DND-41 (cell line): ENCODE data around the gene PLCL1.

ENCODE experiments used
- ATAC-seq: fragments of 200-7000 bp; cut with Tn5 transposase; 3 replicates; pipeline ENCODE4 v1.9.1; 2021; ENCODE audit warnings: low read depth; ENCODE audit not compliant: insufficient read depth
- DNase-seq: peaks from one replicate; pipeline ENCODE4 v3.0.0-alpha.2; 2020
- H2AFZ ChIP-seq: 2 replicates; pipeline ENCODE4 v1.6.0; 2012; ENCODE audit warnings: low read depth, low read length
- H3K27ac ChIP-seq: 2 replicates; pipeline ENCODE4 v1.5.1; 2012; ENCODE audit warnings: low read length, inconsistent platforms
- H3K27me3 ChIP-seq: fragments of 200-600 bp; sonication (generic); 2 replicates; pipeline ENCODE4 v1.6.0; 2012; ENCODE audit warnings: low read length, mild to moderate bottlenecking, inconsistent platforms; ENCODE audit not compliant: insufficient read depth, poor library complexity
- H3K36me3 ChIP-seq: 2 replicates; pipeline ENCODE4 v1.5.1; 2012; ENCODE audit warnings: low read length, inconsistent platforms; ENCODE audit not compliant: insufficient read depth
- H3K4me1 ChIP-seq: 2 replicates; pipeline ENCODE4 v1.5.1; 2012; ENCODE audit warnings: mild to moderate bottlenecking, low read length; ENCODE audit not compliant: insufficient read depth
- H3K4me2 ChIP-seq: 2 replicates; pipeline ENCODE4 v1.6.0; 2012; ENCODE audit warnings: mild to moderate bottlenecking, moderate library complexity, low read length, inconsistent platforms; ENCODE audit not compliant: insufficient read depth
- H3K4me3 ChIP-seq, 2 experiments: fragments of 200-600 bp in 1 of 2; shearing (Covaris generic) in 1 of 2; 2 replicates each; pipeline ENCODE4 v1.5.1; 2012 to 2016; ENCODE audit warnings: inconsistent platforms in 2 of 2, low read length in 2 of 2, mild to moderate bottlenecking in 2 of 2, low read depth in 1 of 2, moderate library complexity in 1 of 2
- H3K79me2 ChIP-seq: 2 replicates; pipeline ENCODE4 v1.6.0; 2012; ENCODE audit warnings: low read length, inconsistent platforms; ENCODE audit not compliant: insufficient read depth
- H3K9ac ChIP-seq: 2 replicates; pipeline ENCODE4 v1.6.0; 2012; ENCODE audit warnings: low read depth, mild to moderate bottlenecking, inconsistent platforms, low read length, moderate library complexity
- H3K9me3 ChIP-seq: 2 replicates; pipeline ENCODE4 v1.5.1; 2012; ENCODE audit warnings: low read length, moderate library complexity, mild to moderate bottlenecking, inconsistent platforms; ENCODE audit not compliant: insufficient read depth, severe bottlenecking
- H4K20me1 ChIP-seq: 2 replicates; pipeline ENCODE4 v1.6.0; 2012; ENCODE audit warnings: low read length; ENCODE audit not compliant: insufficient read depth
- EZH2 ChIP-seq: IDR thresholded peaks from 3 replicates; pipeline ENCODE4 v1.6.1; 2012; ENCODE audit warnings: borderline replicate concordance, low read depth, mild to moderate bottlenecking, moderate library complexity, low read length, inconsistent platforms; ENCODE audit not compliant: severe bottlenecking
- TF ChIP-seq, protein P1 (sequence below): IDR thresholded peaks from 2 replicates; pipeline ENCODE4 v1.5.1; 2012; ENCODE audit warnings: borderline replicate concordance, low read length, moderate library complexity, mild to moderate bottlenecking; ENCODE audit not compliant: poor library complexity, severe bottlenecking; ENCODE audit errors: extremely low read depth

The PLCL1 gene

DNA sequence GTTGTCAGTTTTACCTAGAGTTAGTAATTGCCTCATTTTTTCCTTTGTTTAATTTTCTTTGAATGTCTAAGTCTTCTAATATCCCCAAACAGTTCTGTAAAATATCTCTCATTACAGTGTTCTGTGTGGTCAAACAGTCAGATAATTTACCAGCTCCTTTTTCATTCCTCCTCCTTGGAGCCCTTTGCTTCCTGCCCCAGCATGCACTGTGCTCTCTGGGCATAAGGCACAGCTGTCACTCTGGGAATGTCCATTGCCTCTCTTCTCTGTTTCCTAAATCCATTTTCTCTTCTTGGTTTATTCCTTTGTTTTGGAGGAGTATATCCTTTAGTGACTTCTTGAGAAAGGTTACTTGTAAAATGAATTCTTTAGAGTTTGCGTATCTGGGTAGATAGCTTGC lies 139.3 kb downstream of the PLCL1 start:
- Histone ChIP-seq H3K4me2 (no peak overlapping the region), H4K20me1 (peaks cover 4% of the 10 kb centered on the region; the same call in 1 of the 2 replicates), H2AFZ (no peak overlapping the region), H3K27me3 (no peaks in the 10 kb centered on the region), H3K27ac (no peak overlapping the region), H3K4me3 (no peak overlapping the region), H3K79me2 (no peaks in the 10 kb centered on the region), H3K36me3 (no peaks in the 10 kb centered on the region), H3K4me1 (no peaks in the 10 kb centered on the region), H3K9ac (no peak overlapping the region), H3K9me3 (no peaks in the 10 kb centered on the region)
- TF ChIP-seq, protein P1, sequence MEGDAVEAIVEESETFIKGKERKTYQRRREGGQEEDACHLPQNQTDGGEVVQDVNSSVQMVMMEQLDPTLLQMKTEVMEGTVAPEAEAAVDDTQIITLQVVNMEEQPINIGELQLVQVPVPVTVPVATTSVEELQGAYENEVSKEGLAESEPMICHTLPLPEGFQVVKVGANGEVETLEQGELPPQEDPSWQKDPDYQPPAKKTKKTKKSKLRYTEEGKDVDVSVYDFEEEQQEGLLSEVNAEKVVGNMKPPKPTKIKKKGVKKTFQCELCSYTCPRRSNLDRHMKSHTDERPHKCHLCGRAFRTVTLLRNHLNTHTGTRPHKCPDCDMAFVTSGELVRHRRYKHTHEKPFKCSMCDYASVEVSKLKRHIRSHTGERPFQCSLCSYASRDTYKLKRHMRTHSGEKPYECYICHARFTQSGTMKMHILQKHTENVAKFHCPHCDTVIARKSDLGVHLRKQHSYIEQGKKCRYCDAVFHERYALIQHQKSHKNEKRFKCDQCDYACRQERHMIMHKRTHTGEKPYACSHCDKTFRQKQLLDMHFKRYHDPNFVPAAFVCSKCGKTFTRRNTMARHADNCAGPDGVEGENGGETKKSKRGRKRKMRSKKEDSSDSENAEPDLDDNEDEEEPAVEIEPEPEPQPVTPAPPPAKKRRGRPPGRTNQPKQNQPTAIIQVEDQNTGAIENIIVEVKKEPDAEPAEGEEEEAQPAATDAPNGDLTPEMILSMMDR = no peak
- TF ChIP-seq EZH2 = no peak
- ATAC-seq (no peak), DNase-seq (no peak)

DNA sequence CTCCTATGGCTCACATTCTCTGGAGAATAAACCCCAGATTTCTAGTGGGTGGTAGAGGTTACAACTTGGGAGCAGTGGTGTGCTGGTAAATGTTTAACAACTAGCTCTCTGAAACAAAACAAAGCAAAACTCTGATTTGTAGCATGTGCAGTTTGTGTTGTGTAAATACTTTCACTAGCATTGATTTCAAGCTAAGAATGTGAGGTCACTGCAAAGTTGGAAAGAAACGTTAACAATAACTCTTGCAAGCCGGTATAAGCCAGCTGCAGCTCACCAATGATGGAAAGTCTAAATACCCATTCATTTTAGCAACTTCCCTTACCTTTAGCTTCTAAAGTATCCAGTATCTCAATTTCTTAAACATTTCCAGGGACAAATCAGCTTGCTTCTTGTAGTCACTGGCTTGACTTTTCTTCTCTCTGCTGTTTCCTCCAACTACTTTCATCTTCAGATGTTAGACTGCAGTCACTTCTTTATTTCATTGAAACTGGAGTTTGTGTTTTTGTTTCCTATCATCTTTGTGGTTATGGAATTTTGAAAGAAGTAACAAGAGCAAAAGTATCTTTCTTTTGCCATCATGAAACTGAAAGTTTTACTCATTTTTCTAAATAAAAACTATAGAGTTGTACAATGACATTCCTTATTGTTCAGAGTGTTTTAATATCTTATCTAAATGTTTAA lies 140.2 kb downstream of the PLCL1 start:
- DNase-seq = no peak
- no peaks in the 10 kb centered on the region for H3K9me3 ChIP-seq
- no peak overlapping the region for H3K4me2 ChIP-seq
- no peaks in the 10 kb centered on the region for H3K27me3 ChIP-seq
- no peak overlapping the region for H3K4me3 ChIP-seq
- no peaks in the 10 kb centered on the region for H3K4me1 ChIP-seq
- TF ChIP-seq, protein P1 = no peak
- TF ChIP-seq EZH2 = no peak
- H3K9ac ChIP-seq = no peak overlapping the region
- no peaks in the 10 kb centered on the region for H3K79me2 ChIP-seq
- H3K27ac ChIP-seq = no peak overlapping the region
- H3K36me3 ChIP-seq = no peaks in the 10 kb centered on the region
- no peak overlapping the region for H2AFZ ChIP-seq
- H4K20me1 ChIP-seq = peaks cover 4% of the 10 kb centered on the region; the same call in 1 of the 2 replicates
- no peak for ATAC-seq

DNA sequence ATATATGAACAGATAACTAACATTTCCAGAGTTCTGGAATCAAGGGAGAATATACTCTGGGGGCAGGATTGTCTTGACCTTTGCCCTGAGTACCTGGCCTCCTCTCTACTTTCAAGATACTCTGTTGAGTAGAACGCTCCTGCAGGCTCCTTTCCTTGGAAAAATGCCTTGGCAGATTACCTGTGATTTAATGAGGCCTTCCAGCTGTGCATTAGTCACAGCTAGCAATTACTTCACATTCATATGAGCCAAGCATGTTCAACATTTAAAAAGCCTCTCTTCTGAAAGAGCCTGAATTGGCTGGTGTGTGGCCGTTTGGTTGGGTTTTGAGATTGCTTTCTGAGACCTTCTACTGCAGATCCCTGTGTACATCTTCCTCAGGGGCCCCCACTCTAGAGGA lies 142.2 kb downstream of the PLCL1 start:
- no peak overlapping the region for H3K4me3 ChIP-seq
- no peak overlapping the region for H3K9ac ChIP-seq
- H3K4me2 ChIP-seq = no peak overlapping the region
- no peak for ATAC-seq
- no peaks in the 10 kb centered on the region for H3K36me3 ChIP-seq
- TF ChIP-seq EZH2 = no peak
- TF ChIP-seq, protein P1 = no peak
- no peaks in the 10 kb centered on the region for H3K4me1 ChIP-seq
- H3K79me2 ChIP-seq = no peaks in the 10 kb centered on the region
- H3K9me3 ChIP-seq = no peaks in the 10 kb centered on the region
- no peaks in the 10 kb centered on the region for H3K27me3 ChIP-seq
- H4K20me1 ChIP-seq = peaks cover 4% of the 10 kb centered on the region; the same call in 1 of the 2 replicates
- no peak for DNase-seq
- no peak overlapping the region for H3K27ac ChIP-seq
- no peak overlapping the region for H2AFZ ChIP-seq
